Measurements from ENCODE around the gene ITGB2. TPM values are rescaled to one million over a fixed set of nuclear protein-coding genes. Genes with fewer than 3 reads are reported as not detected.

The ITGB2 gene
- total RNA-seq, 1 experiment from 2014 or later: 24.8 TPM

GRCh38 chr21:44854391-44854663 is 66.4 kb downstream of the ITGB2 start:
- H3K9me3 Mint-ChIP-seq (ENCODE audit: unreplicated experiment): no peaks in the 10 kb centered on the region
- no peak overlapping the region for H3K4me3 Mint-ChIP-seq (ENCODE audit: unreplicated experiment)
- BruUV-seq (replicated peaks): no TSS peak
- ChIA-PET CTCF (no interaction called here), POLR2A (interaction anchor here (1.9 kb wide), 1 partner anchor 62 kb away, joined by 6 read pairs; no protein-coding TSS in a partner anchor)
- no peak overlapping the region for H3K27ac Mint-ChIP-seq (ENCODE audit: low read depth, unreplicated experiment)
- DNase-seq (ENCODE audit: unreplicated experiment): no peak
- H3K27me3 Mint-ChIP-seq (ENCODE audit: insufficient read depth, unreplicated experiment): no peaks in the 10 kb centered on the region
- H3K36me3 Mint-ChIP-seq (ENCODE audit: insufficient read depth, unreplicated experiment): peaks cover 98% of the 10 kb centered on the region
- TF ChIP-seq CTCF (IDR thresholded peaks at IDR 0.05; ENCODE audit: unreplicated experiment): no peak
- peaks cover 11% of the 10 kb centered on the region for H3K4me1 Mint-ChIP-seq (ENCODE audit: insufficient read depth, unreplicated experiment)
- intact Hi-C loops (cut with micrococcal nuclease): no loop called here

GRCh38 chr21:44853601-44854390 is 66.9 kb downstream of the ITGB2 start:
- H3K4me3 Mint-ChIP-seq (ENCODE audit: unreplicated experiment): no peak overlapping the region
- H3K27ac Mint-ChIP-seq (ENCODE audit: low read depth, unreplicated experiment): no peak overlapping the region
- peaks cover 6% of the 10 kb centered on the region for H3K4me1 Mint-ChIP-seq (ENCODE audit: insufficient read depth, unreplicated experiment)

GRCh38 chr21:44850905-44851657 is 69.6 kb downstream of the ITGB2 start:
- ChIA-PET CTCF (interaction anchor here (1.3 kb wide), 1 partner anchor 51 kb away, joined by 5 read pairs; no protein-coding TSS in a partner anchor), POLR2A (interaction anchor here (0.8 to 1.2 kb wide), 4 partner anchors 26 to 49 kb away, joined by 3 read pairs; partner anchors contain the start of gene UBE2G2)
- Mint-ChIP-seq H3K4me1 (ENCODE audit: insufficient read depth, unreplicated experiment) (no peaks in the 10 kb centered on the region), H3K27me3 (ENCODE audit: insufficient read depth, unreplicated experiment) (no peaks in the 10 kb centered on the region), H3K4me3 (ENCODE audit: unreplicated experiment) (no peak overlapping the region), H3K36me3 (ENCODE audit: insufficient read depth, unreplicated experiment) (peaks cover 94% of the 10 kb centered on the region), H3K9me3 (ENCODE audit: unreplicated experiment) (no peaks in the 10 kb centered on the region), H3K27ac (ENCODE audit: low read depth, unreplicated experiment) (no peak overlapping the region)
- intact Hi-C loops (cut with micrococcal nuclease): no loop called here
- no peak for DNase-seq (ENCODE audit: unreplicated experiment)
- TF ChIP-seq CTCF (IDR thresholded peaks at IDR 0.05; ENCODE audit: unreplicated experiment): no peak
- no TSS peak for BruUV-seq (replicated peaks)

More at GRCh38 chr21:44853601-44854390, 66.9 kb downstream of the ITGB2 start:
- POLR2A ChIA-PET: interaction anchor here (0.8 kb wide), 1 partner anchor 20 kb away, joined by 3 read pairs; the partner anchor contains the start of gene PTTG1IP
- no peak for TF ChIP-seq CTCF (IDR thresholded peaks at IDR 0.05; ENCODE audit: unreplicated experiment)
- intact Hi-C loops (cut with micrococcal nuclease): no loop called here
- no peak for DNase-seq (ENCODE audit: unreplicated experiment)
- no peaks in the 10 kb centered on the region for H3K27me3 Mint-ChIP-seq (ENCODE audit: insufficient read depth, unreplicated experiment)
- peaks cover 99% of the 10 kb centered on the region for H3K36me3 Mint-ChIP-seq (ENCODE audit: insufficient read depth, unreplicated experiment)
- CTCF ChIA-PET: interaction anchor here (1.2 kb wide), 1 partner anchor 60 kb away, joined by 3 read pairs; no protein-coding TSS in a partner anchor
- BruUV-seq (replicated peaks): no TSS peak
- no peaks in the 10 kb centered on the region for H3K9me3 Mint-ChIP-seq (ENCODE audit: unreplicated experiment)

GRCh38 chr21:44850208-44850800 is 70.4 kb downstream of the ITGB2 start:
- no peak overlapping the region for H3K4me3 Mint-ChIP-seq (ENCODE audit: unreplicated experiment)
- H3K4me1 Mint-ChIP-seq (ENCODE audit: insufficient read depth, unreplicated experiment): no peaks in the 10 kb centered on the region
- H3K27me3 Mint-ChIP-seq (ENCODE audit: insufficient read depth, unreplicated experiment): no peaks in the 10 kb centered on the region
- BruUV-seq (replicated peaks): no TSS peak
- TF ChIP-seq CTCF (IDR thresholded peaks at IDR 0.05; ENCODE audit: unreplicated experiment): no peak
- intact Hi-C loops (cut with micrococcal nuclease): no loop called here
- ChIA-PET CTCF (no interaction called here), POLR2A (interaction anchor here (1.0 to 1.2 kb wide), 4 partner anchors 25 to 49 kb away, joined by 3 to 4 read pairs (median 3); partner anchors contain the start of gene UBE2G2)
- H3K27ac Mint-ChIP-seq (ENCODE audit: low read depth, unreplicated experiment): no peak overlapping the region
- H3K9me3 Mint-ChIP-seq (ENCODE audit: unreplicated experiment): no peaks in the 10 kb centered on the region
- peaks cover 90% of the 10 kb centered on the region for H3K36me3 Mint-ChIP-seq (ENCODE audit: insufficient read depth, unreplicated experiment)
- no peak for DNase-seq (ENCODE audit: unreplicated experiment)

Measured in MCF 10A (cell line).